K562 (cell line): ENCODE data around the gene RGN. TPM values are rescaled to one million over a fixed set of nuclear protein-coding genes. Genes with fewer than 3 reads are reported as not detected.

ENCODE experiments used
- ATAC-seq: fragments of 200-7000 bp; cut with Tn5 transposase; 3 replicates; pipeline ENCODE4 v1.9.1; 2020; ENCODE audit warnings: moderate library complexity
- BruUV-seq: library from RNA; stranded (reverse); fragments of 400-500 nt; replicated peaks from 2 replicates; lab custom pipeline; 2021; lab: Mats Ljungman, UMichigan
- CTCF ChIA-PET: fragments of 300-600 bp; formaldehyde crosslinking; extraction: SDS; loops from one replicate; lab custom pipeline; 2021; ENCODE audit warnings: low intra/inter-chr PET ratio; lab: Yijun Ruan, JAX
- POLR2A ChIA-PET: fragments of 300-600, 350-650 bp; sonication (Branson Sonifier 250); formaldehyde crosslinking; extraction: SDS; loops from one replicate; lab custom pipeline; 2021; ENCODE audit warnings: antibody characterized with exemption, inconsistent platforms; lab: Yijun Ruan, JAX
- DNase-seq, 4 experiments: peaks; one replicate each; pipeline versions ENCODE4 v3.0.0 to v3.0.0-alpha.2; 2011 to 2018; ENCODE audit warnings: low spot score in 3 of 4, mixed read lengths in 3 of 4; ENCODE audit errors: extremely low read depth in 1 of 4
- FAIRE-seq: peaks from 2 replicates; lab custom pipeline; 2011; peaks lifted over from hg19 to GRCh38; lab: Jason Lieb, UNC
- H2AFZ ChIP-seq: 2 replicates; pipeline ENCODE4 v1.6.0; 2011; ENCODE audit warnings: low read depth, low read length, control low read depth, inconsistent platforms
- H3K27ac ChIP-seq: fragments of 200-600 bp; 3 replicates; pipeline ENCODE4 v1.8.0; 2011; ENCODE audit warnings: low read depth, mild to moderate bottlenecking, control low read depth, inconsistent platforms, low read length, moderate library complexity, mixed read lengths; ENCODE audit errors: extremely low read depth
- H3K27me3 ChIP-seq, 2 experiments: fragments of 300-600 bp in 1 of 2; 2 replicates in 1 of 2; 3 replicates in 1 of 2; pipeline versions ENCODE4 v1.6.0 to v1.8.0; 2011; ENCODE audit warnings: inconsistent platforms in 2 of 2, low read length in 2 of 2, mild to moderate bottlenecking in 1 of 2, mixed read lengths in 1 of 2, moderate library complexity in 1 of 2; ENCODE audit not compliant: control insufficient read depth in 2 of 2, insufficient read depth in 2 of 2
- H3K36me3 ChIP-seq: fragments of 300-600 bp; 3 replicates; pipeline ENCODE4 v1.8.0; 2011; ENCODE audit warnings: mild to moderate bottlenecking, low read length, inconsistent platforms; ENCODE audit not compliant: control insufficient read depth, insufficient read depth
- H3K4me1 ChIP-seq, 2 experiments: fragments of 200-600 bp in 1 of 2; replicated peaks in 1 of 2; 2 replicates in 1 of 2; 3 replicates in 1 of 2; pipeline versions ENCODE4 v1.5.1 to v1.8.0; 2011; ENCODE audit warnings: inconsistent platforms in 2 of 2, low read length in 2 of 2, mild to moderate bottlenecking in 1 of 2, mixed read lengths in 1 of 2, moderate library complexity in 1 of 2; ENCODE audit not compliant: control insufficient read depth in 2 of 2, insufficient read depth in 2 of 2
- H3K4me2 ChIP-seq: 2 replicates; pipeline ENCODE4 v1.6.1; 2011; ENCODE audit warnings: low read length, control low read depth, inconsistent platforms, mixed read lengths; ENCODE audit not compliant: insufficient read depth
- H3K4me3 ChIP-seq: fragments of 200-600 bp; sonication (generic), shearing (Covaris generic); 2 replicates; pipeline ENCODE4 v1.5.1; 2016; ENCODE audit warnings: control low read depth, inconsistent platforms
- H3K79me2 ChIP-seq: fragments of 200-600 bp; 3 replicates; pipeline ENCODE4 v1.8.0; 2011; ENCODE audit warnings: low read length, inconsistent platforms; ENCODE audit not compliant: control insufficient read depth, insufficient read depth
- H3K9ac ChIP-seq, 2 experiments: 2 replicates each; pipeline versions ENCODE4 v1.6.0 to v1.6.1; 2011; ENCODE audit warnings: low read depth in 2 of 2, low read length in 2 of 2, control low read depth in 1 of 2, inconsistent platforms in 1 of 2, mild to moderate bottlenecking in 1 of 2, mixed read lengths in 1 of 2; ENCODE audit not compliant: insufficient read depth in 1 of 2
- H3K9me1 ChIP-seq: one replicate; pipeline ENCODE4 v1.6.0; 2011; ENCODE audit warnings: inconsistent platforms, mild to moderate bottlenecking, low read length, moderate library complexity; ENCODE audit not compliant: control insufficient read depth, insufficient read depth
- H3K9me3 ChIP-seq: replicated peaks from 2 replicates; pipeline ENCODE4 v1.5.1; 2011; ENCODE audit warnings: low read depth, low read length, inconsistent platforms; ENCODE audit not compliant: control insufficient read depth, insufficient read depth
- H4K20me1 ChIP-seq: replicated peaks from 2 replicates; pipeline ENCODE4 v1.6.1; 2011; ENCODE audit warnings: low read length, inconsistent platforms, mixed read lengths; ENCODE audit not compliant: control insufficient read depth, insufficient read depth
- CTCF ChIP-seq, 3 experiments: IDR thresholded peaks in 2 of 3; conservative IDR thresholded peaks in 1 of 3; 2 replicates each; pipeline ENCODE4 v1.5.1; 2011 to 2012; ENCODE audit warnings: low read length in 3 of 3, mild to moderate bottlenecking in 3 of 3, control low read depth in 2 of 3, improper control_type of control experiment in 1 of 3, inconsistent platforms in 1 of 3, low read depth in 1 of 3, mixed read lengths in 1 of 3, moderate library complexity in 1 of 3; ENCODE audit not compliant: insufficient read depth in 2 of 3
- DNMT1 ChIP-seq: fragments of 450-650 bp; IDR thresholded peaks from 2 replicates; pipeline ENCODE4 v1.6.1; 2016; ENCODE audit warnings: antibody characterized with exemption, mild to moderate bottlenecking
- PBX2 ChIP-seq, 2 experiments: IDR thresholded peaks in 1 of 2; conservative IDR thresholded peaks in 1 of 2; 2 replicates each; pipeline ENCODE4 v1.6.1; 2016; ENCODE audit warnings: low read depth in 2 of 2, mild to moderate bottlenecking in 1 of 2, missing compliant biosample characterization in 1 of 2, missing genetic modification characterization in 1 of 2, moderate library complexity in 1 of 2
- STAT5B ChIP-seq: fragments of 250-450 bp; sonication (Bioruptor Pico); IDR thresholded peaks from 2 replicates; pipeline ENCODE4 v1.8.0; 2021; ENCODE audit warnings: mild to moderate bottlenecking, inconsistent platforms
- SUPT5H ChIP-seq: fragments of 450-650 bp; IDR thresholded peaks from 2 replicates; pipeline ENCODE4 v1.6.1; 2016
- ZKSCAN8 ChIP-seq: fragments of 200-800 bp; sonication (Bioruptor generic); IDR thresholded peaks from 2 replicates; pipeline ENCODE4 v1.6.1; 2016; ENCODE audit warnings: missing genetic modification characterization, missing compliant biosample characterization
- ZNF184 ChIP-seq: sonication (generic); formaldehyde crosslinking; IDR thresholded peaks from 2 replicates; pipeline ENCODE4 v1.5.0; 2020; ENCODE audit warnings: missing genetic modification reagents
- WGBS: fragments of 100-300 bp; shearing (Covaris generic); methylation state at CpG from one replicate; pipeline ENCODE4 v1.1.6; 2016; ENCODE audit warnings: low coverage, mixed read lengths; ENCODE audit not compliant: insufficient coverage; ENCODE audit errors: missing lambda C conversion rate; 5-methylcytosine and 5-hydroxymethylcytosine counted together
- in situ Hi-C: fragments of 300-500 bp; cut with MboI; formaldehyde crosslinking; loops from 4 replicates; pipeline ENCODE4 v1.15.0; 2018; ENCODE audit warnings: inconsistent platforms, mixed read lengths
- intact Hi-C: fragments of 100-400 bp; cut with micrococcal nuclease; formaldehyde crosslinking; loops from 2 replicates; pipeline ENCODE4 v1.14.2; 2022
- polyA plus RNA-seq, 8 experiments: library from polyadenylated mRNA; depleted of rRNA in 4 of 8; stranded (reverse) in 5 of 8; unstranded in 3 of 8; fragments of >200 nt; fragmentation: Nextera tagmentation in 2 of 8; fragmentation: Illumina TruSeq in 1 of 8; extraction: Ambion mirVana in 2 of 8; extraction: Trizol in 1 of 8; gene quantifications; 2 replicates each; pipeline versions ENCODE4 v1.2.1 to v1.2.3, GENCODE V29; 2011 to 2014; ENCODE audit warnings: inconsistent platforms in 1 of 8, missing spikeins in 1 of 8
- total RNA-seq, 7 experiments: library from RNA; depleted of rRNA in 6 of 7; stranded (reverse); fragments of >200 nt in 6 of 7; fragmentation: Illumina TruSeq in 2 of 7; extraction: Trizol in 2 of 7; gene quantifications; 2 replicates each; pipeline versions ENCODE4 v1.2.1 to v1.2.3, GENCODE V29; 2011 to 2021; ENCODE audit warnings: low replicate concordance in 1 of 7
- TF ChIP-seq, protein P1 (sequence below): fragments of 450-650 bp; IDR thresholded peaks from 2 replicates; pipeline ENCODE4 v1.6.1; 2017; ENCODE audit warnings: mild to moderate bottlenecking, moderate library complexity

RGN gene
- total and polyA plus RNA-seq, 9 of the 15 experiments (the other 6 are each of a cell fraction or from before 2014, with no cell fraction given): not detected

GRCh38 chrX:47091149-47091775 is 13.0 kb downstream of the RGN start:
- H3K4me1 ChIP-seq: no peaks in the 10 kb centered on the region
- no peak overlapping the region for H3K9ac ChIP-seq
- in situ Hi-C loops: no loop called here
- ChIA-PET POLR2A (interaction anchor here (0.7 kb wide), 1 partner anchor 733 kb away, joined by 3 read pairs; no protein-coding TSS in a partner anchor), CTCF (no interaction called here)
- DNase-seq (peak in 1 of 4 experiments; percentile 11), ATAC-seq (no peak), FAIRE-seq (no peak)
- no peaks in the 10 kb centered on the region for H3K9me3 ChIP-seq
- no peaks in the 10 kb centered on the region for H3K9me1 ChIP-seq
- H3K27me3 ChIP-seq: no peaks in the 10 kb centered on the region
- no peak overlapping the region for H3K4me2 ChIP-seq
- no peak overlapping the region for H3K27ac ChIP-seq
- intact Hi-C loops: no loop called here
- H2AFZ ChIP-seq: peak overlapping the region; percentile 16; the same call in 1 of the 2 replicates
- BruUV-seq: no TSS peak
- no peaks in the 10 kb centered on the region for H3K79me2 ChIP-seq
- H3K36me3 ChIP-seq: no peaks in the 10 kb centered on the region
- no peaks in the 10 kb centered on the region for H4K20me1 ChIP-seq
- no peak overlapping the region for H3K4me3 ChIP-seq
- WGBS: 11% methylated on average over 4 of the region's 4 CpGs
- TF ChIP-seq CTCF (IDR thresholded peaks at IDR 0.05 in 2 of 3, conservative IDR thresholded peaks at IDR 0.05 in 1 of 3; ENCODE audit: insufficient read depth in 2 of 3, low read depth in 1 of 3, low read length in 3 of 3) (no peak), PBX2 (CRISPR knock-in tag; IDR thresholded peaks at IDR 0.05; ENCODE audit: low read depth) (no peak), PBX2 (tag; conservative IDR thresholded peaks at IDR 0.05; ENCODE audit: low read depth) (no peak), DNMT1 (no peak), STAT5B (CRISPR knock-in tag) (no peak), SUPT5H (no peak), ZNF184 (no peak), ZKSCAN8 (CRISPR knock-in tag) (no peak)
- TF ChIP-seq, protein P1, sequence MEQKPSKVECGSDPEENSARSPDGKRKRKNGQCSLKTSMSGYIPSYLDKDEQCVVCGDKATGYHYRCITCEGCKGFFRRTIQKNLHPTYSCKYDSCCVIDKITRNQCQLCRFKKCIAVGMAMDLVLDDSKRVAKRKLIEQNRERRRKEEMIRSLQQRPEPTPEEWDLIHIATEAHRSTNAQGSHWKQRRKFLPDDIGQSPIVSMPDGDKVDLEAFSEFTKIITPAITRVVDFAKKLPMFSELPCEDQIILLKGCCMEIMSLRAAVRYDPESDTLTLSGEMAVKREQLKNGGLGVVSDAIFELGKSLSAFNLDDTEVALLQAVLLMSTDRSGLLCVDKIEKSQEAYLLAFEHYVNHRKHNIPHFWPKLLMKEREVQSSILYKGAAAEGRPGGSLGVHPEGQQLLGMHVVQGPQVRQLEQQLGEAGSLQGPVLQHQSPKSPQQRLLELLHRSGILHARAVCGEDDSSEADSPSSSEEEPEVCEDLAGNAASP: no peak
